H1 (cell line): ENCODE results near the gene SPINDOC.

ENCODE experiments used
- CTCF ChIP-seq, 3 experiments: IDR thresholded peaks; 1 replicate in 2 of 3; 2 replicates in 1 of 3; pipeline versions ENCODE4 v1.5.1 to v1.6.1; 2011; ENCODE audit warnings: low read length in 3 of 3, mild to moderate bottlenecking in 3 of 3, inconsistent platforms in 2 of 3, low read depth in 1 of 3, moderate library complexity in 1 of 3; ENCODE audit not compliant: insufficient read depth in 1 of 3; ENCODE audit errors: control extremely low read depth in 1 of 3
- EZH2 ChIP-seq: fragments of 200-600 bp; sonication (generic); IDR thresholded peaks from 2 replicates; pipeline ENCODE4 v1.7.1; 2012; ENCODE audit warnings: low read depth, mild to moderate bottlenecking, moderate library complexity, low read length, inconsistent platforms; ENCODE audit not compliant: severe bottlenecking
- POLR2A ChIP-seq, 2 experiments: IDR thresholded peaks; 1 replicate in 1 of 2; 2 replicates in 1 of 2; pipeline ENCODE4 v1.6.1; 2011; ENCODE audit warnings: low read depth in 2 of 2, low read length in 2 of 2, mild to moderate bottlenecking in 2 of 2; ENCODE audit errors: control extremely low read depth in 1 of 2

- no peak for TF ChIP-seq CTCF (IDR thresholded peaks at IDR 0.05; ENCODE audit: control extremely low read depth in 1 of 3, insufficient read depth in 1 of 3, low read depth in 1 of 3, low read length in 3 of 3)
- no peak for TF ChIP-seq POLR2A (IDR thresholded peaks at IDR 0.05; ENCODE audit: control extremely low read depth in 1 of 2, low read depth in 2 of 2, low read length in 2 of 2)
- no peak for TF ChIP-seq EZH2
Observed at GRCh38 chr11:63849691-63850090, 36.4 kb downstream of the SPINDOC start.
